CD4-positive, alpha-beta T cell treated with Interleukin-15 for 4 hours (primary cell): ENCODE data around the gene HOXB6.

ENCODE experiments used
- DNase-seq: peaks from one replicate; pipeline ENCODE4 v3.0.0-alpha.2; 2020; ENCODE audit warnings: low spot score

Gene HOXB6

GRCh38 chr17:48621410-48622392 lies 16.9 kb upstream of the HOXB6 start:
- DNase-seq, result no peak

GRCh38 chr17:48620461-48621139 lies 15.8 kb upstream of the HOXB6 start:
- no peak for DNase-seq

DNA sequence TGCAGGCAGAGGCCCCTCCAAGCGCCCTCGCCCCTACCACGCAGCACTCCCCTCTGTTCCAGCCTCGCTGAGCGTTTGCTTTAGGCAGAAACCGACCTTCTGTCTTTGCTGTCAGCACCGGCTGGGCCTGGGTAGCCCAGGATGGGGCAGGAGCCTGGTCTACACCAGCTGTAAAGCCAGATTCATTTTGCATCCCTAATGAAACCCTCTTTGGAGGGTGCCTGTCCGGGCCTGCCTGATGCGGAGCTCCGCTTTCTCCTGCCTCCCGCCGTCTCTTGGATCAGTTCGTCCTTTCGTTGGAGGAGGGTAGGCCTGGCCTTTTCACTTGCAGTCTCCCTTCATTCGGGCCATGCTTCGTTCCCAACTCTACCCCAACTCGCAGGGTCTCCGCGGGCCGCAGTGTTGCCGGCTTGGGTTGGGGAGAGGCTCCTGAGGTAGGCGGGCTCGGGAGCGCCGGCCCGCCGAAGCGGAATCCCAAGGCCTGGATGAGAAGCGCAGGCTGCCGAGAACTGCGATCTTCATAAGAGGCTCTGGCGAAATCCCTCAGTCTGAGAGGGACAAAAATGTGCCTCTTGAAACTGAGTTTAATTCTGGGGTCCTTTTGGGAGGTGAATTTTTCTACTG lies 15.2 kb upstream of the HOXB6 start:
- no peak for DNase-seq

DNA sequence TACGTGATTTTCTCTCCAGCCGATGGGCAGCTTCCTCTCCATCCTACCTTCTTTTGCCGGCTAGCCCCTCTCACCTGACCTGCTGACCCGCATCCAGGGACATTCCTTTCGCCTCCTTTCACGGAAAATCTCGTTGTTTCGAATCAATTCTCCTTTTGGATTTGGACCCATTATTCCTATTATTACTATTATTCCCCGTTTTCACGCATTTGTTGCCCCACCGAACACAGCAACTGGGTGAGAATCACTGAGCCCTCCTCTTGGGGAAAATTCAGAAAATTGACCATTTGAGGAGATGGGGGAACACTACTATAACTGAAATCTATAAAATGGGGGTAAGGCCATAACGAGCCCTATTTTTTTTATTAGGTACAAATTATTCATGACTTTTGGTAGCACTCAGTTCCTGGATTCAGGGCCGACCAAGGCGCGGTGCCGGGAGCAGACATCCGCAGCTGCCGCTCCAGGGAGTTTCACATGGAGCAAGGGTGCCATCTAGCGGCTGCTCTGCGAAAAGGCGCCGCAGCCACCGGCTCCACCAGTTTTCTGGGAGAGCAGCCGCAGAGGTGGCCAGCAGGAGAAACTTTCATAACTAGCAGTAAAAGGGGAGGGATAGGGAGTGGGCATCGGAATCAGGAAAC lies 13.6 kb upstream of the HOXB6 start:
- peak; percentile 82 for DNase-seq

DNA sequence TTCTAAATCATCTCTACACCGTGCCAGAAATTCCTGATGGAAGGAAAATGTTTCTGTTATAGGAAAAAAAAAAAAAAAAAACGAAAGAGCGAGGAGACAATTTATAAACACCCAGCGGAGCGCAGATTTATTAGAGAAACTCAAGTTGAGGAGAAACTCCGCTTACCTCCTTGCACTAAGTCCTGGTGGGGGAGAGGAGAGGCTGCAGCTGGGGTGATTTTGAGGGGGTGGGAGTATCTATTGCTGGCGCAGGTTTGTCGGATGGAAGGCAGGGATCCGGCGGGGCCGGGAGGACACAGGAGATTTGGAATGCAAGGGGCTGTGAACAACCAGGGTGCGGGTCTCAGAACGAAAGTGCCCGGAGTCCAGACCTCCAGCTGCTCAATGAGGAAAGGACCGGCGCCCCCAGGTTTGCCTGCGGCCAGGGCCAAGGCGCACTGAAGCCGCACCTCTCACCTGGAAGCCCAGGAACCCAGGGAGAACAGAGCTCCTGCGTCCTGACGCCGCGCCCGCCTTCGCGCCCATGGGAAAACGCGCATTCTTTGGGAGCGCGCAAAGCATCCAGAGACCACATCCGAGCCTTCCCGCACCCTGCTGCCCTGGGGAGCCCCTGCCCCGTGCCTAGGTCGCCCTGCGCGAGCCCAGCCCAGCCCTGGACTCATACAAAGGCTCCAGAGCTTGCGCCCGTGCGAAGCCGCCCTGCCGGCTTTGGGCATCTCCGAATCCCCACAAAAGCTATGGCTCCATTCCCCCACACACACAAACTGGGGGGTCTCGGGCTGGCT lies 12.9 kb upstream of the HOXB6 start:
- no peak for DNase-seq

GRCh38 chr17:48616717-48617470 lies 12.1 kb upstream of the HOXB6 start:
- no peak for DNase-seq

DNA sequence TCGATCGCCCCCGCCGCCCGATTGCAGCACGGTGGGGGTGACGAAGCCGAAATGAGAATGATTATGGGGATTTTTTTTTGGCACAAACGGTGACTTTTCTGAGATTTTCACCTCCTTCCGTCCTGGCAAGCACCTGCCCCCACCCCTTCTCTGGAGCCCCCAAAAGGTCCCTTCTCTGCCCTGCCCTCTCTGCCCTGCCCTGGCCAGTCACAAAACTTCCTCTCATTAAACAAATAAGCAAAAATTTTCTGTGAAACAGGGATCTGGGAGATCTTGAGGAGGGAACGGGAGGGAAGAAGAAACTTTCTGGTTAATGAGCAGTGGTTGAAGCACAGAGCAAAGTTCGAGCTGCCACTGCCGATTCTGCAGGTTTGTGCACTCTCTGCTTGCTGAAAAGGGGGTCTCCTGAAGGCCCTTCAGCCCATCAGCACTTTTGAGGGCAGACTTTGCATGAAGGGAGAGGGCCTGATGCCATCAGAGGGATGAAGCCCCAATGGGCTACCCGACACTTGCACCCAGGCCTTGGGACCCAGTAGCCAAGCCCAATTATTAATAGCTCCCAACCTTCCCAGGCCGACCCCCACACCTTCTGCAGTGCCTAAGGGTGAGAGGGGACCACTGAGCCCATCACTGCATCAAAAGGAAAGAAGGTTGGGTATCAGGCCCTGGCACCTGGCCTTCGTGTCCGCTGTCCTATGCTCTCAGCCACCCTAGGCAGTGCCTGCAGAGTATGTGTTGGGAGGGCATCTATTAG lies 11.4 kb upstream of the HOXB6 start:
- DNase-seq, result no peak

GRCh38 chr17:48615047-48615962 lies 10.5 kb upstream of the HOXB6 start, which contains the start of gene HOXB8:
Gene HOXB8, minus strand, starts transcription at chr17:48615292. Its CDS starts 588 bp downstream, at chr17:48614704.
- no peak for DNase-seq

GRCh38 chr17:48613862-48614694 lies 9.3 kb upstream of the HOXB6 start:
- DNase-seq, result no peak

DNA sequence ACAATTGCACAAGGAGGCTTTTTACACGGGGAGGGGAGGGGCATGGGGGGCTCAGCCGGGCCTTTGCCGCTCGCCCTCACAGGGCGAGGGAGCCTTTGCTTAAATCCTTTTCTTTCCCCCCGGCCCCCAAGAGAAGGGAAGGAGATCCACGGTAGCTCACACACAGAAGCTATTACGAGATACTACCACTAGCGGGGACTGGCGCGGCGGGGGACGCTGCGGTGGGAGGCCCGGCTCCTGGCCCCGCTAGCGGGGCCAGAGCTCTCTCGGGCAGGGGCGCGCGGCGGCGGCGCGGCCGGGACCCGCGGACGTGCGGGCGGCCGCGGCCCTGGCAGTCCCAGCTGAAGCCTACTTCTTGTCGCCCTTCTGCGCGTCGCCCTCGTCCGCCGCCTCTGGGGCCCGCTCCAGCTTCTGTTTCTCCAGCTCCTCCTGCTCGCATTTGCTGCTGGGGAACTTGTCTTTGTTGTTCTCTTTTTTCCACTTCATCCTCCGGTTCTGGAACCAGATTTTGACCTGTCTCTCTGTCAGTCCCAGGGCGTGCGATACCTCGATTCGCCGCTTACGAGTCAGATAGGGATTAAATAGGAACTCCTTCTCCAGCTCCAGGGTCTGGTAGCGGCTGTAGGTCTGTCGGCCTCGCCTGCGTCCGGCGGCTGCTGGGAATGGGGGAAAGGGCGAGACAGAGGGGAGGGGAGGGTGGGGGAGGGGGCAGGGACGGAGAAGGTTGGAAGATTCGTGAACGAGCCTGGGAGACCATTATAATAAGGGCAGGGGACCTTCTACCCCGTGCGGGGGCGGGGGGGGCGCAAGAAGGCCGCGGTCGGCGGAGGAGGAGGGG lies 8.3 kb upstream of the HOXB6 start:
- peak; percentile 43 for DNase-seq

GRCh38 chr17:48612456-48612853 lies 7.7 kb upstream of the HOXB6 start:
- no peak for DNase-seq

- no peak for DNase-seq
Observed at GRCh38 chr17:48611681-48612455, 7.1 kb upstream of the HOXB6 start.

DNA sequence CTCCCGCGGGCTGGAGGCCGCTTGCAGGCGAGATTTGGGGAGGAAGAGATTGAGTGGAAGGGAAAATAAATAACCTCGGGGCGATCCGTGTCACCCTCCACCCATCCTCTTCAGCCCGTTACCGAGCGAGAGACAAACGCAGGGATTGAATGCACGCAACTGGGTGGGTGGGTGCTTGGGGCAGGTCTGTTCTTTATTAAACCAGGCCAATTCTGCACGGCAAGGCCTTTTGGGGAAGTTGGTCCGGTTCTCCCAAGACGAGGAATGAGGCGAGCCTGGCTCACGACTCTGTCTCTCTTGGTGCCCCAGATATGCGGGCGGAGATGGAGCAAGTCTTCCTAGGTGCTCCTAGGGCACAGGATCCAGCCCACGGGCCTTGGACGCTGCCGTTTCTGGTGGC lies 6.4 kb upstream of the HOXB6 start:
- no peak for DNase-seq

- peak; percentile 54 for DNase-seq
Observed at GRCh38 chr17:48610282-48611211, 5.8 kb upstream of the HOXB6 start, which contains the start of gene HOXB7. Gene HOXB7, minus strand, starts transcription at chr17:48611017. Its CDS starts 99 bp downstream, at chr17:48610918.

DNA sequence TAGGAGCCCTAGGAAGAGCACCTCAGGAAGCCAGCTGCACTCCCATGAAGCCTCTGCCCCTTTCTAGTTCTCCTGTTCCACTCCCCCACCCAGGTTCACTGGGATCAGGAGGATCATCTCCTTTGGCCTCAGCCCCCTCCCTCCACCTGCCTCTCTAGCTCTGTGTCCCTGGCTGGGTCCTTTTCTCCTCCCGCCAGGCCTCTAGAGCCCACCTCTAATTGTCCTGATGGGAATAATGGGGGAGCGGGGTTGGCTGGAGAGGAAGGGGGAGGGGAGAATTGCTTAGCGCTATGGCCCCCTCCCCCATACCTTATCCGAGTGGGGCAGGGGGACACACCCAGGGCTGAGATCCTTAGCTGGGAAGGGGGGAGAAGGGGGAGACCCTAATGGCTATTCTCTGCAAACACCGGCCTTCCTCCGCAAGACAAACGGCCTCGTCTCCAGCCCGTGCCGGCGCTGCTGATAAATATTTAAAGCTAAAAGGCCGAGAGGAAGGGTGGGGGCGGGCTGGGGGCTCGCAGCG lies 5.0 kb upstream of the HOXB6 start:
- DNase-seq, result no peak
